T-helper 1 cell treated with Interleukin-12 subunit alpha and Interleukin-12 subunit beta and Interleukin-4 antibody, amounts not matched to agents 30 μg/mL and 1 μg/mL, for 36 hours (primary cell): ENCODE results near the gene COL4A2.

Experiments
- H3K27ac Mint-ChIP-seq: one replicate; pipeline ENCODE4 v1.8.0; 2021; ENCODE audit warnings: mild to moderate bottlenecking, mixed read lengths
- H3K27me3 Mint-ChIP-seq: one replicate; pipeline ENCODE4 v1.8.0; 2021; ENCODE audit warnings: low read depth, mixed read lengths
- H3K36me3 Mint-ChIP-seq: one replicate; pipeline ENCODE4 v1.8.0; 2021; ENCODE audit warnings: low read depth, mixed read lengths
- H3K4me1 Mint-ChIP-seq: one replicate; pipeline ENCODE4 v1.8.0; 2021; ENCODE audit warnings: low read depth, mixed read lengths
- H3K4me3 Mint-ChIP-seq: one replicate; pipeline ENCODE4 v1.8.0; 2021; ENCODE audit warnings: mild to moderate bottlenecking, moderate library complexity, mixed read lengths
- H3K9me3 Mint-ChIP-seq: one replicate; pipeline ENCODE4 v1.8.0; 2021; ENCODE audit warnings: mixed read lengths

Gene COL4A2

DNA sequence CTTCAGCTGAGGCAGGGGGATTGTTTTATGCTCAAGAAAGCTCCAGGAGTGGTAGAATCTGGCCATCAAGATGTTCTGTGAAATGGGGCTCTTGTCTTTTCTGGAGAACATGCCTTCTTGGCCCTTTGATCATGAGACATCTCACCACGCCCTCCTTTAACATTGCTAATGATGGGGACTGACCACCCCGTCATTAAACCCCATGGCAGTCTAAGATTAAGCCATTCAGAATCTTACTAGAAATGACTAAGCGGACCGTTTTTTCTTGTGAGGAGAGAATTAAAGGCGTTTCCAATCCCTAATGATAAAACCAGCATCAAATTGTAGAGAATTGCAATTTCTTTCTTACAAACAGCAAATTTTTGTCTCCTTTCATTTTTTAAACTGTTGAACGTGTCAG lies 89.4 kb downstream of the COL4A2 start:
- H3K4me3 Mint-ChIP-seq: no peak overlapping the region
- H3K36me3 Mint-ChIP-seq: no peaks in the 10 kb centered on the region
- H3K27ac Mint-ChIP-seq: no peak overlapping the region
- peaks cover 62% of the 10 kb centered on the region for H3K27me3 Mint-ChIP-seq
- no peaks in the 10 kb centered on the region for H3K9me3 Mint-ChIP-seq
- H3K4me1 Mint-ChIP-seq: no peaks in the 10 kb centered on the region

DNA sequence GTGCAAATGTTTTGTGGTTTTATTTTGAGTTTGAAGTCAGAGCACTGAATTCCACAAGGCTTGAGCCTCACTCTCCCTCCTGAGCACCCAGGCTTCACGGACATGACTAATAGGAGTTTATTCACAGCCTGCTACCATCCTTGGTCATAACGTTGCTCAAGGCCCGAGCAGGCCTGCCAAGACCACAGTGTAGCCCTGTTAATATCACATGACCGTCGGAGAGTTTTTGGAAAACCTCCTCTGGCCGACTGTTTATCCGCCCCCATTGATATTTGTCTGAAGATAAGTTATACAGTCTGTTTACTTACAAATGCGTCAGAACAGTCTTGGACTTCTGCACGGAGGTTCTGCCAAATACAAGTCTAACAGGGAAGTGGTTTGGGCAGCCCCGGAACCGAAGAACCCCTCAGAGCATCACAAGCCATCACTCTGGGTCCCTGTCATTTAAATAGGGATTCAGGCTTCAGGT lies 89.9 kb downstream of the COL4A2 start:
- Mint-ChIP-seq H3K27ac (no peak overlapping the region), H3K36me3 (no peaks in the 10 kb centered on the region), H3K4me1 (no peaks in the 10 kb centered on the region), H3K9me3 (no peaks in the 10 kb centered on the region), H3K4me3 (no peak overlapping the region), H3K27me3 (peaks cover 62% of the 10 kb centered on the region)

DNA sequence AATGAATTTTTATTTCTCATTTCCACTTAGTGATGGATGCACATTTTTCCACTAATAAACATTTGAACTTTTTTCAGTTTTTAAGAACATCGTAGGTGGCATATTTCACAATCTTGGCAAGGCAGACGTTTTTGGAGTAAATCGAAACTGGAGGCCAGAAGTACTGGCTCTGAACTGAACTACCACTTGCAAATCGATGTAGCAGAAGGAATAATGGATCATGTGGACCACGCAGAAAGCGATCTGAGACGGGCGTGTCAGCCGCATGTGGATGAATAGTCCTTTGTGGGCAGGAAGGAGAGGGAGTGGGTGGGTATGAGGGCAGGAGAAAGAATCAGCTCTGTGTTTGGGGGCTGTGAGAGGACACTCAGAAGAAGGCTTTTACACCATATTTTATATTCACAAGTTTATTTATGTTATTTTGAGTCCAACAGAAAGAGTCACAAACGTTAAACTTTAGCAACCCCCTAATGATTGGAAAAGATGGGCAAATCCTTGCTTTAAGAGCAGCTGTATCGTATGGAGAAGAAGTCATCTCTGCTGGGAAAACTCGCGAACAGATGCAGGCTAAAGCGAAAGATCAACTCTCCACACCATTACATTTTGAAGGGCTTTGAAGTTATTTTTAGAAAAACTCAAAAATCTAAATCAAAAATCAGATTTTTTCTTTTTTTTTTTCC lies 90.5 kb downstream of the COL4A2 start:
- Mint-ChIP-seq H3K27me3 (peaks cover 61% of the 10 kb centered on the region), H3K36me3 (no peaks in the 10 kb centered on the region), H3K9me3 (no peaks in the 10 kb centered on the region), H3K4me1 (no peaks in the 10 kb centered on the region), H3K27ac (no peak overlapping the region), H3K4me3 (no peak overlapping the region)

DNA sequence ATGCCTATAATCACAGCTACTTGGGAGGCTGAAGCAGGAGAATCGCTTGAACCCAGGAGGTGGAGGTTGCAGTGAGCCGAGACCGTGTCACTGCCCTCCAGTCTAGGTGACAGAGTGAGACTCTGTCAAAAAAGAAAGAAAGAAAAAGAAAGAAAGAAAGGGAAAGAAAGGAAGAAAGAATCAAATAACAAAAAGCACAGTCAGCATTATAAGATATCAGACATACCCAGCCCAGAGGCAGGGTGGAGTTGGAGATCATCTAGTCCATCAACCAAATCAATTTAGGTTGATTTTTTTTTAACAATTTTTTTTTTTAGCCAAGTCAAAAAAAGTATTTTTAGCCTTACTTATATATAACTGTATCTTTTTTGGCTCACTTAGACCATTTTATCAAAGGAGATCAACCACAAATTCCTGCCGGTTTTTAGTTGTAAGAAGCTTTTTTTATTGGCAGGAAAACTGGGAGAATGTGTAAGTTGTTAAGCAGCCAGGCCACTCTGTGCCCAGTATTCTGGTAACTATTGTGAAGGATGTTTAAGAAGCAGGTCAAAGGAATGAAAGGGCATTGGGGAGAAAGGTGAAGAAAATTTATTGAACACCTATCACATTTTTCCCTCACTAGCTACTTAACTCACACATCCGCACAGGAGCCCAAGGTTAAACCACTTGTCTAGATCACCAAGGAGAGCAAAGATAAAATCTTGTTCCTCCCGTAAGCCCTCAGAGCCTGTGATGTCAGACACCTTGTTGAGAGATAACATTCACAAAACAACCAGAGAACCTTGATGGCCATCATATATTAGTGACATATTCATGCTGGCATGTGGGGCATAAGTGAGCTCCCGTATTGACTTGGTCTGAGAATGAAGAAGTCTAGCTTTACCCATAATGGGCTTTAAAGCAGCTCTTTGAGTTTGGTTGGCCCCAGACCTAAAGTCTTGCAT lies 91.8 kb downstream of the COL4A2 start:
- Mint-ChIP-seq H3K4me3 (no peak overlapping the region), H3K27me3 (peaks cover 68% of the 10 kb centered on the region), H3K9me3 (no peaks in the 10 kb centered on the region), H3K36me3 (no peaks in the 10 kb centered on the region), H3K4me1 (no peaks in the 10 kb centered on the region), H3K27ac (no peak overlapping the region)

DNA sequence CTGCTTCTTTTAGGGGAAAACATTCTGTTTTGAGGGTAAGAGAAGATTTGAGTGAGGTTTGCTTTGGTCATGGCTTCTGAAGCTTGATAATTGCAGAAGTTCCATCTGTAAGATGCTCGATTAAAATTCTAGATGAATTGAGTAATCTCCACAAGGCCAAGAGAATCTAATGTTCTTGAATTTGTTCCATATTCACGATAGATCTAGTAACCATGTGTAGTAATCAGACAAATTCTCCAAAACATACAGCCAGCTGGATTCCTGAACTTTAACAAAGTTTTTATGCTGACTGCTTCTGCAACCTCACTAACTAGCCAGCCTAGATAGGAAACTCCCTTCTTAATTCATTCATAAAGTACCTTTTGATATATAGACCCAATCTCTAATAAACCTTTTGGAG lies 92.7 kb downstream of the COL4A2 start:
- Mint-ChIP-seq H3K9me3 (no peaks in the 10 kb centered on the region), H3K27me3 (peaks cover 76% of the 10 kb centered on the region), H3K36me3 (no peaks in the 10 kb centered on the region), H3K4me3 (no peak overlapping the region), H3K4me1 (no peaks in the 10 kb centered on the region), H3K27ac (no peak overlapping the region)

DNA sequence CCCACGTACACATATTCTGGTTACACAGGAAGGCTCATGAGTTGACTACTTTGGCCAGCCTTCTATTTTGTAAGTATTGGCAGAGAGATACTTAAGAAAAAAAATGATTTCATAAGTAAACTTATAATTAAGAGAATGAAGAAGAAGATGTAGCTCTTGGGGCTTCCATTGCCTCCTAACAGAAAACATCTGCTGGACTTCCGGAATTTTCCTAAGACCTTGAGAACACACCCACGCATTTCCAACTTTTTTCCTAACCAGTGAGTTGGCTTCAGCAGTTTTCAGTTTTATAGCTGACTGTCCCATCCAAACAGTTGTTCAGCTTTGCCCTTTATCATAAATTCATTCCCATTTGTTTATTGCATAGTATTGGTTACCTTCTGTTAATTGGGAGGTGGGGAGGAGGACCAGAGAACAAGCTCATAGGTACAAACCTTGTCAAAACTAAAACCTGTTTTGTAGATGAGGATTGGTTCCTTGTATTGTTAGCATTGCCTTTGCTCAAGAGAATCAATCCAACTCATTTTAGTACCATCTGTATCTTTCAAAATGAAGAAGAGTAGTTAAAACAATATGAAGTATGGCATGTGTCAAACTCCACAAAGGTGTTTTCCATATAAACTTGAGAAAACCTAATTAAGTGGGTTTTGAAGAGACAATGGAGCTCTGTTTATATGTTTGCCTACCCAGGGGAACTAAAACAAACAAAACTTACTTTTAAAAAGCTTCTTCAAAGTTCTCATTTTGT lies 93.9 kb downstream of the COL4A2 start:
- H3K27ac Mint-ChIP-seq: no peak overlapping the region
- H3K36me3 Mint-ChIP-seq: no peaks in the 10 kb centered on the region
- H3K4me1 Mint-ChIP-seq: no peaks in the 10 kb centered on the region
- H3K9me3 Mint-ChIP-seq: no peaks in the 10 kb centered on the region
- peaks cover 81% of the 10 kb centered on the region for H3K27me3 Mint-ChIP-seq
- no peak overlapping the region for H3K4me3 Mint-ChIP-seq

DNA sequence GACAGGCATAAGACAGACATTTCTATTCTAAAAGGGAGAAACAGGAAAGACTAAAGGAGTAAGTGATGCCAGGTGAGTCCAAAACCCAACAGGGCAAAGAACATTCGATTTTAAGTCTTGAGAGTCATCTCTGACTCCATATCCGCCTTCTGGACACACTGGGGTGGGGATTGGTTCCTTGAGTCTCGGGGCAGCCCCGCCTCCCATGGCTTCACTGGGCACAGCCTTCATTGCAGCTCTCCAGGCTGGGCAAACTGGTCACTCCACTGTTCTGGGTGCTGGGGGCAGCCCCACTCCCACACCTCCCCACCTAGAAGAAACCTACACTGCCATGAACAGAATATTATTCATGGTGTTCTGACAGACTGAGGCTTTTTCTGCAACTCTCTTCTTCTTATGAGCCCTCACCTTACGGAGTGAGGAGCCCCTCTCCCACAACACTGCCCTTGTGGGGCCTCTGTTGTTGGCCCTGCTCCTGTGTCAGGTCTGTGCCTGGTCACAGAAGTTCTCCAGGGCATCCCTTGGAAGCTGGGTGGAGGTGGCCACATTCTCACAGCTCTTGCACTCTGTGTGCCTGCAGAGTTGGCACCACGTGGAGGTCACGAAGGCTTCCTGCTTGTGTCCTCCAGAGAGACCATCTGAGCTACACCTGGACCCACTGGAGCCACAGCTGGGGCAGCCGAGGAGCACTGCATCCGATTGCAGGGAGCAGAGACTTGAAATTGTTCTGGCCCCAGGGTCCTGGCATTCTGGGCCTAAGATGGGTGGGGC lies 95.4 kb downstream of the COL4A2 start:
- Mint-ChIP-seq H3K27me3 (peaks cover 74% of the 10 kb centered on the region), H3K4me3 (no peak overlapping the region), H3K27ac (no peak overlapping the region), H3K9me3 (no peaks in the 10 kb centered on the region), H3K4me1 (no peaks in the 10 kb centered on the region), H3K36me3 (no peaks in the 10 kb centered on the region)

DNA sequence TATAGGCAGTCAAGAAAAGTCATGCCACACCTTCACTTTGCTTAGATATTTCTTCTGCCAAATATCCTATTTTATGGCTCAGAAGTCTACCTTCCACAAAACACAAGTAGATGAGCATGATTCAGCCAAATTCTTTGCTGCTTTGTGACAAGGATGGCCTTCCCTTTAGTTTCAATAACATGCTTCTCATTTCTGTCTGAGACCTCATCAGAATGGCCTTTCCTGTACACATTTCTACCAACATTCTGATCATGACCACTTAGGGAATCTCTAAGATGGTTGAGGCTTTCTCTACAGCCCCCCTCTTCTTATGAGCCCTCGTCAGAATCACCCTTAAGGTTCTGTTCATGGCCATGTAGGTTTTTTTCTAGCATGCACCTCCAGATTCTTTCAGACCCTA lies 96.2 kb downstream of the COL4A2 start:
- H3K4me1 Mint-ChIP-seq: no peaks in the 10 kb centered on the region
- peaks cover 73% of the 10 kb centered on the region for H3K27me3 Mint-ChIP-seq
- no peaks in the 10 kb centered on the region for H3K36me3 Mint-ChIP-seq
- no peak overlapping the region for H3K4me3 Mint-ChIP-seq
- H3K27ac Mint-ChIP-seq: no peak overlapping the region
- H3K9me3 Mint-ChIP-seq: no peaks in the 10 kb centered on the region

DNA sequence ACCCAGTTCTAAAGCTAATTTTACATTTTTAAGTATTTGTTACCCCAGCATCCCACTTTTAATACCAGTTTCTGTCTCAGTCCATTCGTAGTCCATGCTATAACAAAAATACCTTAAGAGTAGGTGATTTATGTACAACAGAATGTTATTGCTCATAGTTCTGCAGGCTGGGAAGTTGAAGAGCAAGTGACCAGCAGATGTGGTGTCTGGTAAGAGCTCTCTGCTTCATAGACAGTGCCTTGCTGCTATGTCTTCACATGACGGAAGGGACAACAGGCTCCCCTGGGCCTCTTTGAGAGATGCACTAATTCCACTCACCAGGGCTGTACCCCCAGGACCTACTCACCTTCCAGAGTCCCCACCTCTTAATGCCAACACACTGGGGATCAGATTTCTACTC lies 96.6 kb downstream of the COL4A2 start:
- H3K36me3 Mint-ChIP-seq: no peaks in the 10 kb centered on the region
- no peak overlapping the region for H3K27ac Mint-ChIP-seq
- H3K4me3 Mint-ChIP-seq: no peak overlapping the region
- H3K27me3 Mint-ChIP-seq: peaks cover 69% of the 10 kb centered on the region
- no peaks in the 10 kb centered on the region for H3K4me1 Mint-ChIP-seq
- H3K9me3 Mint-ChIP-seq: no peaks in the 10 kb centered on the region

DNA sequence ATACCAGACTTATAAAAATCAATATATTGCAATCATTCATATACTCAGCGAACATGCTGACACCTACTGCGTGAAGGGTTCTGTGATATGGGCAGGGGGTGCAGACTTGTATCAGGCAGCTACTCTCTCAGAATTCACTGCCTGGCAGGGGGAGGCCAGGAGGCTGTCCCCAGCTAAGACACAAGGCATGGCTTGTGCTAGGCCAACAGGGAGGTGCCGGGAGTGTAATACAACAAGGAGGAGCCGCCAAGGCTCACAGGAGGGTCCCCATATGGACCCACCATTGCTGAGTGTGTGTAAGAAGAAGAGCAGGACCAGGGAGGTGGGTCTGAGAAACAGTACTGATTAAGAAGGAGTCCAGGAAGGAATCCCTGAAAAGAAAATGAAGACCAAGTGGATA lies 97.2 kb downstream of the COL4A2 start:
- Mint-ChIP-seq H3K27ac (peak overlapping the region; percentile 44), H3K9me3 (no peaks in the 10 kb centered on the region), H3K4me3 (no peak overlapping the region), H3K36me3 (no peaks in the 10 kb centered on the region), H3K27me3 (peaks cover 66% of the 10 kb centered on the region), H3K4me1 (no peaks in the 10 kb centered on the region)

DNA sequence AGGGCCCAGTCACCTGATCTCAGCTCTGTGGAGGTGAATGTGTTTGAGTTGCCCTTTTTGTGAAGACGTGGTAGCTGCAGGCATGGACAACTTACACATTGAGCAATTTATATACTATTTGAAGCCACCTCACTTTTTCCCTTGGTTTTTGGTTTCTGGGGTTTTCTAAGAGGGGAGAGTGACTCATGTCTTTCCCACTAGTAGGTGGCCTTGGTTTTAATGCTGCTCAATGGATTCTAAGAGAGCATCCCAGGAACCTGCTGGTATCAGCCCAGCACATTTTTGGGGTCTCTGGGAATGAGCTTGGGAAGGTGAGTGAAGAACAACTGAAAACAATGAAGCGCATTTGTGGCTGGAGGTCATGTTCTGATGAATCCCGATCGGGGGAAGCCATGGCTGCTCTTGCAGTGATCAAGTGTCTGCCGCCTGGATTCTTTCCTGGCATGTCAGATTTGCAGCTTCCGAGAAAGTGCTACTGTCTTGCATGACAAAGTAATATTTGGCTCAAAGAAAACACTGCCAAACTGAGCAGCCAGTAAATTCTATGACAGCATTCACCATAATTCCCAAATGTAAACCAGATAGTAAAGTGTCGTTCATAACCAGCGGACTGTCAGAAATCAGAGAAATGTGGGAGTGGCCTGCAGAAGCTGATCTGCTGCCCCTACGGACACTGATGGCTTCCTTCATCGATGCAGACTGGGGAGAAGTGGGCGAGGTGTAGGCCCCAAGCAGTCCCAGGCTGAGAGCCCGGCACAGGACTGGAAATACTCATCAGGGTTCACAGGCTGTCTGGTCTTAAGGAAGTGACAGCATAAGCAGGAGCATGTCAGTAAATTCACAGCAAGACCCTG lies 98.7 kb downstream of the COL4A2 start:
- Mint-ChIP-seq H3K4me3 (no peak overlapping the region), H3K9me3 (no peaks in the 10 kb centered on the region), H3K27me3 (peaks cover 67% of the 10 kb centered on the region), H3K36me3 (no peaks in the 10 kb centered on the region), H3K27ac (no peak overlapping the region), H3K4me1 (no peaks in the 10 kb centered on the region)

DNA sequence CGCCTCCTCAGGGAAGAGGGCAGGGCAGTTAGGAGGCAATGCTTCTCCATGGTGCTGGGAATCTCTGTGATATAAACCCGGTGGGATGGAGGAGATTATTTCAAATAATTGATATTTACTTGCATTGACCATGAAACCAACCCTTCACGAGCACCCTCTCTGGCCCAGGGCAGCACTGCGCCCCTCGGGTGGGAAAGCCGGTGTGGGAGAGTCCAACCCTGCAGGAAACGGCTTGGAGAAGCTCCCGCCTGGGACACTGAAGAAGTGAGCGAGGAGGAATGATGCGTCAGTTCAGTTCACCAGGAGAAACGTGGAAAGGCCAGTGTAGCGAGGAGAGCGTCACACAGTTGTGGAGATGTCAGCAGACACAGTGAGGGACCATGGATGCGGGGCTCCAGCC lies 99.9 kb downstream of the COL4A2 start:
- no peaks in the 10 kb centered on the region for H3K9me3 Mint-ChIP-seq
- H3K27me3 Mint-ChIP-seq: peaks cover 65% of the 10 kb centered on the region
- H3K4me1 Mint-ChIP-seq: peaks cover under 1% of the 10 kb centered on the region
- no peaks in the 10 kb centered on the region for H3K36me3 Mint-ChIP-seq
- no peak overlapping the region for H3K4me3 Mint-ChIP-seq
- no peak overlapping the region for H3K27ac Mint-ChIP-seq

DNA sequence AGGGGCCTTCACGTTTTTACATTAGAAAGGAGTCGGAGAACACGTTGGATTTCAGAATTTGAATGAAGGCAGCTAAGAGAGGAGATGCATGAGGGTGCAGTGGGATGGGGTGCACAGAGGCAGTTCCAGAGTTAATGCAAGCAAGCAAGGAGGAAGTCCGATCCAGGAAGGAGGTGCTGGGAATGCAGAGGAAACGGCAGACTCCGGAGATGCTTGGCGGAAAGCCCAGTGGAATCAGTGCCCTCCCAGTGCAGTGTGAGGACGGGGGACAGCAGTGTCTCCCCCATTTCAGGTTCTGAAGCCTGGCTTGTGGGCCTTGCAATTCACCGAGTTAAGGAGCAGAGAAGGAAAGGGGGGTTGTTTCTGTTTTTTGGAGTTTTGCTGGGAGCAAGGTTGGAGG lies 100.4 kb downstream of the COL4A2 start:
- peaks cover 67% of the 10 kb centered on the region for H3K27me3 Mint-ChIP-seq
- H3K9me3 Mint-ChIP-seq: no peaks in the 10 kb centered on the region
- H3K4me3 Mint-ChIP-seq: no peak overlapping the region
- no peaks in the 10 kb centered on the region for H3K36me3 Mint-ChIP-seq
- H3K27ac Mint-ChIP-seq: no peak overlapping the region
- H3K4me1 Mint-ChIP-seq: peaks cover 2% of the 10 kb centered on the region
